ENCODE measurements around the gene GNGT2.

Gene GNGT2

DNA sequence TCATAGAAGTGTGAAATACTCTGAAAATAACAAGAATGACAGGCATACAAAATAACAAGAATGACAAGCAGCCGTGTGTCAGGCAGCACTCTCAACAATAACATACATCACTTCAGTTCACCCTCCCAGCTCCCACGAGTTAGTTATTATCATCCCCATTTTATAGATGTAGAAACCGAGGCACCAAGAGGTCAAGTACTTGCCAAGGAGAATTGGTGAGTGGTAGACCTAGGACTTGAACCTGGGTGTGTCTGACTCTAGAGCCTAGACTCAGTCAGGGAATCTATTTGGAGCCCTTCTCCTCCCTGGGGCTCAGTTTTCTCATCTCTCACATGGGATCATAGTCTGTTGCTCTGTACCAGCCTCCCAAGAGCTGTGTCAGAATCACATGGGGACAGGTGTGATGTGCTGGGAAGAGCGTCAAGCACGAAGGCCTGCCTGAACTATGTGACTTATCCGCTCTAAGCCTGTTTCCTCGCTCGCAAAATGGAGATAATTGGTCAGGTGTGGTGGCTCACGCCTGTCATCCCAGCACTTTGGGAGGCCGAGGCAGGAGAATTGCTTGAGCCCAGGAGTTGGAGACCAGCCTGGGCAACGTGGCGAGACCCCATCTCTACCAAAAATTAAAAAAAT is 39.6 kb upstream of the GNGT2 start:
- no peak for DNase-seq (ENCODE audit: low read depth)
- TF ChIP-seq, protein P1, sequence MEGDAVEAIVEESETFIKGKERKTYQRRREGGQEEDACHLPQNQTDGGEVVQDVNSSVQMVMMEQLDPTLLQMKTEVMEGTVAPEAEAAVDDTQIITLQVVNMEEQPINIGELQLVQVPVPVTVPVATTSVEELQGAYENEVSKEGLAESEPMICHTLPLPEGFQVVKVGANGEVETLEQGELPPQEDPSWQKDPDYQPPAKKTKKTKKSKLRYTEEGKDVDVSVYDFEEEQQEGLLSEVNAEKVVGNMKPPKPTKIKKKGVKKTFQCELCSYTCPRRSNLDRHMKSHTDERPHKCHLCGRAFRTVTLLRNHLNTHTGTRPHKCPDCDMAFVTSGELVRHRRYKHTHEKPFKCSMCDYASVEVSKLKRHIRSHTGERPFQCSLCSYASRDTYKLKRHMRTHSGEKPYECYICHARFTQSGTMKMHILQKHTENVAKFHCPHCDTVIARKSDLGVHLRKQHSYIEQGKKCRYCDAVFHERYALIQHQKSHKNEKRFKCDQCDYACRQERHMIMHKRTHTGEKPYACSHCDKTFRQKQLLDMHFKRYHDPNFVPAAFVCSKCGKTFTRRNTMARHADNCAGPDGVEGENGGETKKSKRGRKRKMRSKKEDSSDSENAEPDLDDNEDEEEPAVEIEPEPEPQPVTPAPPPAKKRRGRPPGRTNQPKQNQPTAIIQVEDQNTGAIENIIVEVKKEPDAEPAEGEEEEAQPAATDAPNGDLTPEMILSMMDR (IDR thresholded peaks at IDR 0.05; ENCODE audit: insufficient read depth, low read depth, low read length, missing control alignments) = no peak
- H3K4me3 ChIP-seq (ENCODE audit: low read depth, low read length) = no peak overlapping the region

DNA sequence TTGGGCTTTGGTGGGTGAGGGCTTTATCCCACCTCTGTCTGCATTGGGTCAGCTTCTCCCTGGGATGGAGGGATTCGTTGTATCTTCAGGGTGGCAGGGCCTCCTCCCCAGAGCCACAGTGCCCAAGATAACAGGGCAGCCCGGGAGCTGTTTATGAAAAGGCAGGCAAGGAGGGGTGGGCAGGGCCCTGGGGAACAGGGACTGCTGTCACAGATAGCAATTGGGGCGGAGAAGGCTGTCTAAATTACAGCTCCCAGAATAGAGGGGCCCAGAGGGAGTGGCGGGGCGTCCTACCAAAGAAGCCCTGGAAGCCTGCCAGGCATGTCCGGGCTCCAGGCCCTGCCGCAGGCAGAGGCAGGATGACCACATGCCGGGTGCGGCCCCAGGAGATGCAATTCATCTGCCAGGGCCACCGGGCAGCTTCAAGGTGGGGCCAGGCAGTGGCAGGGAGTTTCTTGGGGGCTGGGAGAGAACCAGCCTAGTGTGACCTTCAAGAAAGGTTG is 39.0 kb upstream of the GNGT2 start:
- DNase-seq (ENCODE audit: low read depth) = no peak
- TF ChIP-seq, protein P1 (IDR thresholded peaks at IDR 0.05; ENCODE audit: insufficient read depth, low read depth, low read length, missing control alignments) = no peak
- no peak overlapping the region for H3K4me3 ChIP-seq (ENCODE audit: low read depth, low read length)

DNA sequence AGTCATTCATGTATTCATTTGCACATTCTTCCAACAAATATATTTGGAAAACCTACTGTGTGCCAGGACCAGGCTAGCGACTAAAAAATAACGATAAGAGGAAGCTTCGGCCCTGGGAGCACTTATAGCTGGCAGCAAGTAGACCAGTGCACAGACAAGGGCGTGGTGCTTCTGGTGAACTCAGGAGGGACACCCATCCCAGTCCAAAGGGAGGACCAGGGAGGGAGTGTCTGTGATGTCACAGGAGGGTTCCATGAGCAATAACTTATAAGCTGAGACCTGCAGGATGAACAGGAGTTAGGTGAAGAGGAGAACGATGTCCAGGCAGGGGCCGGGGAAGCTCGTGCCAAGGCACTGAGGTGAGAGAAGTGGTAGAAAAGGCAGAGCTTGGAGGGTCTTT is 37.6 kb upstream of the GNGT2 start:
- no peak for DNase-seq (ENCODE audit: low read depth)
- TF ChIP-seq, protein P1 (IDR thresholded peaks at IDR 0.05; ENCODE audit: insufficient read depth, low read depth, low read length, missing control alignments) = no peak
- no peak overlapping the region for H3K4me3 ChIP-seq (ENCODE audit: low read depth, low read length)

DNA sequence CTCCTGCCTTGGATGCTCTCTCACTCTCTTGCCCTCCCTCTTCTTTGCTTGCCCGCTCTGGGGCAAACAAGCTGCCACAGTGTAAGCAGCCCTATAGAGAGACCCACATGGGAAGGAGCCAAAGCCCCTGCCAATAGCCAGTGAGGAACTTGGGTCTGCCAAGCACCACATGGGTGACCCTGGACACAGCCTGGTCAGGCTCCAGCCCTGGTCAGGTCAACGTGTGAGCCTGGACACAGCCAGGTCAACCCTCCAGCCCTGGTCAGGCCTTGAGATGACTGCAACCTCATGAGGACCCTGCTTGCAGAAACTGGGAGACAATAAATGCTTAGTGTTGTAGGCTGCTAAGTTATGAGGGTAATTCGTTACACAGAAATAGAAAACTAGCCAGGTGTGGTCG is 34.5 kb upstream of the GNGT2 start:
- no peak overlapping the region for H3K4me3 ChIP-seq (ENCODE audit: low read depth, low read length)
- no peak for DNase-seq (ENCODE audit: low read depth)
- TF ChIP-seq, protein P1 (IDR thresholded peaks at IDR 0.05; ENCODE audit: insufficient read depth, low read depth, low read length, missing control alignments) = no peak

DNA sequence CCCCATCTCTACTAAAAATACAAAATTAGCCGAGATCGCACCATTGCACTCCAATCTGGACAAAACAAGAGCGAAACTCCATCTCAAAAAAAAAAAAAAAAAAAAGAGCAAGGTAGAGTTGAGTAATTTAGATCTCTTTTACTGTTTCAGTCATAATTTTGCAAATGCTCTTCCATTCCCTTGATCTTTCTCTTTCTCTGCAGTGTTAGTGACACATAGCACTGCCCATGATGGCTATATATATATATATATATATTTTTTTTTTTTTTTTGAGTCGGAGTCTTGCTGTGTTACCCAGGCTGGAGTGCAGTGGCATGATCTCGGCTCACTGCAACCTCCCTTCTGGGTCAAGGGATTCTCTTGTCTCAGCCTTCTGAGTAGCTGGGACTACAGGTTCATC is 32.4 kb upstream of the GNGT2 start:
- no peak for DNase-seq (ENCODE audit: low read depth)
- TF ChIP-seq, protein P1 (IDR thresholded peaks at IDR 0.05; ENCODE audit: insufficient read depth, low read depth, low read length, missing control alignments) = no peak
- H3K4me3 ChIP-seq (ENCODE audit: low read depth, low read length) = no peak overlapping the region

DNA sequence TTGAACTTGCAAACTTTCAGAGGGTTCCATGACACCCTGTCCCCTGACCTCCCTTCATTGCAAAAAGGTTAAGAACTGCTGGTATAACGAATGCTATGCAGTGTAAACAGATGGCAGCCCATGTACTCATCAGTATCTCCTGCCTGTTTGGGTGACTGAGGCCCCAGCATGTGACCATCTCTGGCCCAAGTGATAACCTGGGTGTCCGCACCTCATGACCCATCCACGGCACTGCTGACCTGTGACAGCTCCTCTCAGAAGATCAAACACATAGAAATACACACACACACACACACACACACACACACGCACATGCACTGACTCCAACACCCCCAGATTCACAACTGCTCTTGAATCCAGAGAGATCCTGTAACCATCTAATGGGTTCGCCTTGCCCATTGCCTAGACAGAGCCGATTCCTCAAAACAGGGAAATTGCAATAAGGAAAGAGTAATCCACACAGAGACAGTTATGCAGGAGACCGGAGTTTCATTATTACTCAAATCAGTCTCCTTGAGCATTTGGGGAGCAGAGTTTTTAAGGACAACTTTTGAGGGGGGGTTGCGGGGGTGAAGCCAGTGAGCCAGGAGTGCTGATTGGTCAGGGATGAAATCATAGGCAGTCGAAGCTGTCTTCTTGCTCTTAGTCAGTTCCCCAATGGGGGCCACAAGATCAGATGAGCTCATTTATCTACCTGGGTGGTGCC is 31.5 kb upstream of the GNGT2 start:
- DNase-seq (ENCODE audit: low read depth) = no peak
- H3K4me3 ChIP-seq (ENCODE audit: low read depth, low read length) = no peak overlapping the region
- TF ChIP-seq, protein P1 (IDR thresholded peaks at IDR 0.05; ENCODE audit: insufficient read depth, low read depth, low read length, missing control alignments) = no peak
